ENCODE measurements around the gene CNN1. TPM values are rescaled to one million over a fixed set of nuclear protein-coding genes. Genes with fewer than 3 reads are reported as not detected.

Gene CNN1
- total and polyA plus RNA-seq, 9 of the 15 experiments (the other 6 are each of a cell fraction or from before 2014, with no cell fraction given), result 0.23 to 10.6 (median 5.2) TPM

DNA sequence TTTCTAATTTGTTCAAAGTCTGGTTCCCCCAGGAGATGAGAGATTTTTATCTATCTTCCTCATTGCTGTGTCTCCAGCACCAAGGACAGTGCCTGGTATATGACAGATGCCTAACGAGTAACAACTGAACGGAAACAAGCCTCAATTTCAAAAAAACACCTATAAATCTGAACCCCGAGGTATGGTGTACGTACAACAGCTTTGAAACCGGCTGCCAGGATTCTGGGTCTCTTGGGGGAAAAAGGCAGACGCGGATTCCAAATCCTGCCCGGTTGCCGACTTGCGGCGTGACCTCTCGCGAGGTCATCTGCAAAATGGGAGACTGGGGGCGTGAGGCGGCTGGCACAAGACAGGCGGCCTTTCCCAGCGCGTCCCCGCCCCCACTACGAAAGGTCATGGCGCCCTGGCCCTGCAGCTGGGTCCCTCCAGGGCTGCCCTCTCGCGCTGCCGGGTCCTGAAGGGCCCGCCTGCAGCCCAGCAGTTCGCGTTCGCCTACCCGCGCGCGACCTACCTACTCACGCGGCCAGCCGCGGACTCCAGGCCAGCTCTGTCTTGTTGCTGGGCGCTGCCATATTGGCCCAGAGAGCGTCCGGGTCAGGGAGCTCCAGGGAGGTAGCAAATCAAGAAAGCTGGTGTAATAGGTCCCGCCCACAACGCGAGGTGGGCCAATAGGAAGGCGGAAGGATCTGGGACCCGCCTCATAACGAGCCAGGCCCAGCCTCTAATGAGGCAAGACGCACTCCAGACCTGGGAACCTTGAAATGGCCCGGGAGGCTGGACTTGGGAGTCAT, 9.9 kb upstream of the CNN1 start, which contains the start of gene ECSIT (continued):
- TF ChIP-seq, protein P1, sequence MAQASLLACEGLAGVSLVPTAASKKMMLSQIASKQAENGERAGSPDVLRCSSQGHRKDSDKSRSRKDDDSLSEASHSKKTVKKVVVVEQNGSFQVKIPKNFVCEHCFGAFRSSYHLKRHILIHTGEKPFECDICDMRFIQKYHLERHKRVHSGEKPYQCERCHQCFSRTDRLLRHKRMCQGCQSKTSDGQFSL (CRISPR knock-in tag; IDR thresholded peaks at IDR 0.05), result no peak
- TF ChIP-seq, protein P1 (tag; IDR thresholded peaks at IDR 0.05), result no peak
- TF ChIP-seq, protein P2, sequence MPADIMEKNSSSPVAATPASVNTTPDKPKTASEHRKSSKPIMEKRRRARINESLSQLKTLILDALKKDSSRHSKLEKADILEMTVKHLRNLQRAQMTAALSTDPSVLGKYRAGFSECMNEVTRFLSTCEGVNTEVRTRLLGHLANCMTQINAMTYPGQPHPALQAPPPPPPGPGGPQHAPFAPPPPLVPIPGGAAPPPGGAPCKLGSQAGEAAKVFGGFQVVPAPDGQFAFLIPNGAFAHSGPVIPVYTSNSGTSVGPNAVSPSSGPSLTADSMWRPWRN (IDR thresholded peaks at IDR 0.05; ENCODE audit: low read depth), result no peak
- TF ChIP-seq FOSL1 (tag; conservative IDR thresholded peaks at IDR 0.05) (peak; percentile 62), GTF2E2 (tag; IDR thresholded peaks at IDR 0.05) (peak; percentile 66; the same call in 1 of the 2 replicates), MBD2 (IDR thresholded peaks at IDR 0.05; ENCODE audit: borderline replicate concordance, low read depth) (peak; percentile 86), ZNF140 (CRISPR knock-in tag; IDR thresholded peaks at IDR 0.05) (no peak), HMGN3 (IDR thresholded peaks at IDR 0.05; ENCODE audit: borderline replicate concordance, extremely low read depth, insufficient read length, low read depth, low read length) (peak; percentile 79), KLF13 (tag; IDR thresholded peaks at IDR 0.05; ENCODE audit: borderline replicate concordance, low read depth) (peak; percentile 72; the same call in 1 of the 2 replicates), SMARCA5 (IDR thresholded peaks at IDR 0.05) (no peak), ZNF316 (IDR thresholded peaks at IDR 0.05) (no peak), SIN3B (IDR thresholded peaks at IDR 0.05; ENCODE audit: low read depth) (peak; percentile 97), TEAD1 (CRISPR knock-in tag; IDR thresholded peaks at IDR 0.05) (peak in 1 of 2 experiments; percentile 77; a peak in 1 of 4 replicates), FOXK2 (conservative IDR thresholded peaks at IDR 0.05 in 1 of 2, IDR thresholded peaks at IDR 0.05 in 1 of 2; ENCODE audit: low read depth in 2 of 2) (peak; percentile 78 to 80; a peak in 2 of 4 replicates), STAG1 (CRISPR knock-in tag; IDR thresholded peaks at IDR 0.05; ENCODE audit: borderline replicate concordance) (no peak), SP2 (IDR thresholded peaks at IDR 0.05; ENCODE audit: extremely low read depth, low read depth, low read length, poor library complexity, severe bottlenecking) (peak; percentile 55)
- TF ChIP-seq, protein P3, sequence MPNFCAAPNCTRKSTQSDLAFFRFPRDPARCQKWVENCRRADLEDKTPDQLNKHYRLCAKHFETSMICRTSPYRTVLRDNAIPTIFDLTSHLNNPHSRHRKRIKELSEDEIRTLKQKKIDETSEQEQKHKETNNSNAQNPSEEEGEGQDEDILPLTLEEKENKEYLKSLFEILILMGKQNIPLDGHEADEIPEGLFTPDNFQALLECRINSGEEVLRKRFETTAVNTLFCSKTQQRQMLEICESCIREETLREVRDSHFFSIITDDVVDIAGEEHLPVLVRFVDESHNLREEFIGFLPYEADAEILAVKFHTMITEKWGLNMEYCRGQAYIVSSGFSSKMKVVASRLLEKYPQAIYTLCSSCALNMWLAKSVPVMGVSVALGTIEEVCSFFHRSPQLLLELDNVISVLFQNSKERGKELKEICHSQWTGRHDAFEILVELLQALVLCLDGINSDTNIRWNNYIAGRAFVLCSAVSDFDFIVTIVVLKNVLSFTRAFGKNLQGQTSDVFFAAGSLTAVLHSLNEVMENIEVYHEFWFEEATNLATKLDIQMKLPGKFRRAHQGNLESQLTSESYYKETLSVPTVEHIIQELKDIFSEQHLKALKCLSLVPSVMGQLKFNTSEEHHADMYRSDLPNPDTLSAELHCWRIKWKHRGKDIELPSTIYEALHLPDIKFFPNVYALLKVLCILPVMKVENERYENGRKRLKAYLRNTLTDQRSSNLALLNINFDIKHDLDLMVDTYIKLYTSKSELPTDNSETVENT (CRISPR knock-in tag; IDR thresholded peaks at IDR 0.05), result peak; percentile 68; the same call in 1 of the 2 replicates
- TF ChIP-seq, protein P4, sequence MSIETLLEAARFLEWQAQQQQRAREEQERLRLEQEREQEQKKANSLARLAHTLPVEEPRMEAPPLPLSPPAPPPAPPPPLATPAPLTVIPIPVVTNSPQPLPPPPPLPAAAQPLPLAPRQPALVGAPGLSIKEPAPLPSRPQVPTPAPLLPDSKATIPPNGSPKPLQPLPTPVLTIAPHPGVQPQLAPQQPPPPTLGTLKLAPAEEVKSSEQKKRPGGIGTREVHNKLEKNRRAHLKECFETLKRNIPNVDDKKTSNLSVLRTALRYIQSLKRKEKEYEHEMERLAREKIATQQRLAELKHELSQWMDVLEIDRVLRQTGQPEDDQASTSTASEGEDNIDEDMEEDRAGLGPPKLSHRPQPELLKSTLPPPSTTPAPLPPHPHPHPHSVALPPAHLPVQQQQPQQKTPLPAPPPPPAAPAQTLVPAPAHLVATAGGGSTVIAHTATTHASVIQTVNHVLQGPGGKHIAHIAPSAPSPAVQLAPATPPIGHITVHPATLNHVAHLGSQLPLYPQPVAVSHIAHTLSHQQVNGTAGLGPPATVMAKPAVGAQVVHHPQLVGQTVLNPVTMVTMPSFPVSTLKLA (conservative IDR thresholded peaks at IDR 0.05), result peak; percentile 91 to 96
- TF ChIP-seq, protein P5, sequence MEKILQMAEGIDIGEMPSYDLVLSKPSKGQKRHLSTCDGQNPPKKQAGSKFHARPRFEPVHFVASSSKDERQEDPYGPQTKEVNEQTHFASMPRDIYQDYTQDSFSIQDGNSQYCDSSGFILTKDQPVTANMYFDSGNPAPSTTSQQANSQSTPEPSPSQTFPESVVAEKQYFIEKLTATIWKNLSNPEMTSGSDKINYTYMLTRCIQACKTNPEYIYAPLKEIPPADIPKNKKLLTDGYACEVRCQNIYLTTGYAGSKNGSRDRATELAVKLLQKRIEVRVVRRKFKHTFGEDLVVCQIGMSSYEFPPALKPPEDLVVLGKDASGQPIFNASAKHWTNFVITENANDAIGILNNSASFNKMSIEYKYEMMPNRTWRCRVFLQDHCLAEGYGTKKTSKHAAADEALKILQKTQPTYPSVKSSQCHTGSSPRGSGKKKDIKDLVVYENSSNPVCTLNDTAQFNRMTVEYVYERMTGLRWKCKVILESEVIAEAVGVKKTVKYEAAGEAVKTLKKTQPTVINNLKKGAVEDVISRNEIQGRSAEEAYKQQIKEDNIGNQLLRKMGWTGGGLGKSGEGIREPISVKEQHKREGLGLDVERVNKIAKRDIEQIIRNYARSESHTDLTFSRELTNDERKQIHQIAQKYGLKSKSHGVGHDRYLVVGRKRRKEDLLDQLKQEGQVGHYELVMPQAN (IDR thresholded peaks at IDR 0.05; ENCODE audit: borderline replicate concordance), result peak; percentile 99
